Superior temporal gyrus (tissue), 1 donor: ENCODE measurements around the gene PPP1R36.
"Not testable (repeated sequence)": the region's sequence is repeated elsewhere in the genome, so short reads cannot be mapped to it uniquely, and the experiment has no call there.

Experiments
- DNase-seq: peaks from one replicate; pipeline ENCODE4 v3.0.0-alpha.2; 2016; ENCODE audit errors: extremely low spot score

Gene PPP1R36

DNA sequence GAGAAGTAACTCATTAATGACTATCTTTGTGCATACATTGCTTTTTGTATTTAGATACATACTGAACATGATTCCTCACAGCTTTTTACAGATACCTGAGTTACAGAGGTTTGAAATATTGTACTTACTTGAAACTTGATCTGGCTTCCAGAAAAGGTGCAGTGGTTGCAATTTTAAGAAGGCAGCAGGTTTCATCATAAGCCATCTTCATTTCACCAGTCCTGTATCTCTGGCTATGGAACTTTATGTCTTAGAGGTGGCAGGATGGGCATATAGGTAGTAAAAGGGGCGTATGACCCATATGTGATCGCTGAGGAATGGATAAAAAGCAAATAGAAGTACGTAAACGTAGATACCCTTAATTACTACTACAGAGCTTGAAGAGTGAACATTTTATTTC, 31.5 kb upstream of the PPP1R36 start:
- DNase-seq = no peak

DNA sequence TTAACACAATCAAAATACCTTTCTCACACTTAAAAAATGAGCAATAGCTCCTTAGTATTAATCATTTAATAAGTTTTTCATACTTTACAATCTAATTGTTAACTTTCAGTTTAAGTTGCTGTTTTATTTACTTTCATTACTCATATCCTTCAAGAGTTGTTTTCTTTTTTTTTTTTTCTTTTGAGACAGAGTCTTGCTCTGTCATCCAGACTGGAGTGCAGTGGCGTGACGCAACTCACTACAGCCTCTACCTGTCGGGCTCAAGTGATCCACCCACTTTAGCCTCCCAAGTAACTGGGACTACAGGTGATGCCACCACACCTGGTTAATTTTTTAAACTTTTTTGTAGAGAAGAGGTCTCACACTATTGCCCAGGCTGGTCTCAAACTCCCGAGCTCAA, 29.1 kb upstream of the PPP1R36 start:
- no peak for DNase-seq

DNA sequence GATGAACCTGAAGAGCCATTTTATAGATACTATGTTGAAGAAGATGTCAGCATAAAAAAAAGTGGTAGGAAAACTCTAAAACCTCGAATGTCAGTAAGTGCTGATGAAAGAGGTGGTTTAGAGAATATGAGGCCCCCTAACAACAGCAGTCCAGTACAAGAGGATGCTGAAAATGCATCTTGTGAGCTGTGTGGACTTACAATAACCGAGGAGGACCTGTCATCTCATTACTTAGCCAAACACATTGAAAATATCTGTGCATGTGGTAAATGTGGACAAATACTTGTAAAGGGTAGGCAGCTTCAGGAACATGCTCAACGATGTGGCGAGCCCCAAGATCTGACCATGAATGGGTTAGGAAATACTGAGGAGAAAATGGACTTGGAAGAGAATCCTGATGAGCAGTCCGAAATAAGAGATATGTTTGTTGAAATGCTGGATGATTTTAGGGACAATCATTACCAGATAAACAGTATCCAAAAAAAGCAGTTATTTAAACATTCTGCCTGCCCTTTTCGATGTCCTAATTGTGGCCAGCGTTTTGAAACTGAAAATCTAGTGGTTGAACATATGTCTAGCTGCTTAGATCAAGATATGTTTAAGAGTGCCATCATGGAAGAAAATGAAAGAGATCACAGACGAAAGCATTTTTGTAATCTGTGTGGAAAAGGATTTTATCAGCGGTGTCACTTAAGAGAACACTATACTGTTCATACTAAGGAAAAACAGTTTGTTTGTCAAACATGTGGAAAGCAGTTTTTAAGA, 27.0 kb upstream of the PPP1R36 start:
- DNase-seq = no peak

DNA sequence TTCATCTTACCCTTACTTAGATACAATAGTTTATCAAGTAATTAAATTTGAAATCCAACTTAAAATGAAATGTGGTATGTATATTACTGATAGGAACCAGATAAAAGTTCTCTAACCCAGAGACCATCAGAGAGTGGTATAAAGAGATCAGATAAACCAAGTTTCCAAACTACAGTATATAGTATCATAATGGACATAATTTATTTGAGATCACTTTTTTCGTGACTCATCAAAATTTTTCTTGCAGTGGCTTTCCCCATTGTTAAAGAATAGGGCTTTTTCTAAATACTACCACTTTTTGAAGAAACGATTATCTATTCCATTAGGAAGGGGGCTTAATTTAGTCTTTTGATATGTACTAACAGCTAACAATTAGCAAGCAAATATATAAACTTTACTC, 24.4 kb upstream of the PPP1R36 start:
- no peak for DNase-seq

DNA sequence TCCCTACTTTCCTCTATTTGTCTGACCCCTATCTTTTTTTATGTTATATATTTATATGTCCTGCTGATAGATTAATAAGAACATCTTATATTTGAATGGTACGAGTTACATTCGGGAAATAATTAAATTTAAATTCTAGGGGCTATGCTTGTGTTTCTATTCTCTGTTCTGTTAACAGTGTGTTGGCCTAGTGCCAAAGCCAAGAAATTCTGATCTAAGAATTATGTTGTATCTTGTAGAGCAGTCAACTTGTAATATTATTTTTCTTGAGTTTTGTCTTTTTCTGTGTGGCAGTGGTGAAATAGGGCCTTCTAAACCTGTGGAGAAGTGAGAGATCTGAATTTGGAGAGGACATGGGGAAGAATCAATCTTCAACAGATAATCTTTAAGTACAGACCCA, 18.2 kb upstream of the PPP1R36 start:
- DNase-seq = no peak

DNA sequence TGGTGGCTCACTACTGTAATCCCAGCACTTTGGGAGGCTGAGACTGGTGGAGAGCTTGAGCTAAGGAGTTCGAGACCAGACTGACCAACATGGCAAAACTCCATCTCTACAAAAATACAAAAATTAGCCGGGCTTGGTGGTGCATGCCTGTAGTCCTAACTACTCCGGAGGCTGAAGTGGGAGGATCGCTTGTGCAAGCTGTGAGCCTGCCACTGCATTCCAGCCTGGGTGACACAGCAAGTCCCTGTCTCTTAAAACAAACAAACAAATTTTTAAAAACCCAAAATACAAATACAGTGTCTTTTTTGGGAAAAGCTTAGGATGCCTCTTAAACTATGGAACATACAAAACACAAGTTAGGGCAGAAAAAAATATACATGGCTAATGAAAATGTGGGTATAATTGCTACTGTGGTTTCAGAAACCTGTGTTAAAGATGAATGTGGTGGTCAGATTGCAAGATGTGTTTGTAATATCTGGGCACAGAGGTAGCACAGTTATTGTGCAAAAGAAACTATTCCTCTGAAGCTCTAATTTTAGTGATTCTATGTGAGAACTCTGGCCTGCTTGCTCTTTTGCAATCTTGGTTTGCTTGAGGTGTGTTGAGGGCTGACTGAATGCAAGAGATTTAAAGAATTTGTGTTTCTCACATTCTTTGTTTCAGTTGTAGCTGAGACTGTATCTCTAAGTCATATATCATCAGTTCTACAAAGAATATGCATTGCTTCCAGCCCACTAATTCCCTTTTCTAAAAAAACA, 13.1 kb upstream of the PPP1R36 start:
- DNase-seq = no peak

DNA sequence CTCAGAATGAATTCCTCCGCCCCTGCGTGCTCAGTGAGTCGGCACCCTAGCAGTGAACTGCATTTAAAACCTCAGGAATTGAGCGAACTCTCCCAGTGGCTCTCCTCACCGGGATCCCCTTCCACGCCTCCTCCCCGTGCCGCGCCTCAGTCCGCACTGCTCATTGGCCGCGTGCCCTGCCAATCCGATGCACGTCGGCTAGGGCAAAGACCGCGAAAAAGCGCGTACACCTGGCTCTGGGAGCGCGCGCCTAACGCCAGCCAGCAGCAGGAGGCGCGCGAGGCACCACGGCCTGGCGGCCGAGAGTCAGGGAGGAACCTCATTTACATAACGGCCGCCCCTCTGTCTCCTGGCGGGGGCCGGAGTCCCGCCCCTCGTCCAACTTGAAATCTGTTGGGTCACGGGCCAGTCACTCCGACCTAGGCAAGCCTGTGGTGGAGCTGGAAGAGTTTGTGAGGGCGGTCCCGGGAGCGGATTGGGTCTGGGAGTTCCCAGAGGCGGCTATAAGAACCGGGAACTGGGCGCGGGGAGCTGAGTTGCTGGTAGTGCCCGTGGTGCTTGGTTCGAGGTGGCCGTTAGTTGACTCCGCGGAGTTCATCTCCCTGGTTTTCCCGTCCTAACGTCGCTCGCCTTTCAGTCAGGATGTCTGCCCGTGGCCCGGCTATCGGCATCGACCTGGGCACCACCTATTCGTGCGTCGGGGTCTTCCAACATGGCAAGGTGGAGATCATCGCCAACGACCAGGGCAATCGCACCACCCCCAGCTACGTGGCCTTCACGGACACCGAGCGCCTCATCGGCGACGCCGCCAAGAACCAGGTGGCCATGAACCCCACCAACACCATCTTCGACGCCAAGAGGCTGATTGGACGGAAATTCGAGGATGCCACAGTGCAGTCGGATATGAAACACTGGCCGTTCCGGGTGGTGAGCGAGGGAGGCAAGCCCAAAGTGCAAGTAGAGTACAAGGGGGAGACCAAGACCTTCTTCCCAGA, 9.3 kb upstream of the PPP1R36 start, which contains the start of gene HSPA2:
Gene HSPA2 (plus strand): TSS at position 534 of the 995 bp plus-strand sequence. CDS start 109 bp downstream, at position 643.
- DNase-seq = peak; percentile 99

DNA sequence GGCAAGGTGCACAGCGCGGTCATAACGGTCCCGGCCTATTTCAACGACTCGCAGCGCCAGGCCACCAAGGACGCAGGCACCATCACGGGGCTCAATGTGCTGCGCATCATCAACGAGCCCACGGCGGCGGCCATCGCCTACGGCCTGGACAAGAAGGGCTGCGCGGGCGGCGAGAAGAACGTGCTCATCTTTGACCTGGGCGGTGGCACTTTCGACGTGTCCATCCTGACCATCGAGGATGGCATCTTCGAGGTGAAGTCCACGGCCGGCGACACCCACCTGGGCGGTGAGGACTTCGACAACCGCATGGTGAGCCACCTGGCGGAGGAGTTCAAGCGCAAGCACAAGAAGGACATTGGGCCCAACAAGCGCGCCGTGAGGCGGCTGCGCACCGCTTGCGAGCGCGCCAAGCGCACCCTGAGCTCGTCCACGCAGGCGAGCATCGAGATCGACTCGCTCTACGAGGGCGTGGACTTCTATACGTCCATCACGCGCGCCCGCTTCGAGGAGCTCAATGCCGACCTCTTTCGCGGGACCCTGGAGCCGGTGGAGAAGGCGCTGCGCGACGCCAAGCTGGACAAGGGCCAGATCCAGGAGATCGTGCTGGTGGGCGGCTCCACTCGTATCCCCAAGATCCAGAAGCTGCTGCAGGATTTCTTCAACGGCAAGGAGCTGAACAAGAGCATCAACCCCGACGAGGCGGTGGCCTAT, 8.3 kb upstream of the PPP1R36 start:
- DNase-seq = no peak

DNA sequence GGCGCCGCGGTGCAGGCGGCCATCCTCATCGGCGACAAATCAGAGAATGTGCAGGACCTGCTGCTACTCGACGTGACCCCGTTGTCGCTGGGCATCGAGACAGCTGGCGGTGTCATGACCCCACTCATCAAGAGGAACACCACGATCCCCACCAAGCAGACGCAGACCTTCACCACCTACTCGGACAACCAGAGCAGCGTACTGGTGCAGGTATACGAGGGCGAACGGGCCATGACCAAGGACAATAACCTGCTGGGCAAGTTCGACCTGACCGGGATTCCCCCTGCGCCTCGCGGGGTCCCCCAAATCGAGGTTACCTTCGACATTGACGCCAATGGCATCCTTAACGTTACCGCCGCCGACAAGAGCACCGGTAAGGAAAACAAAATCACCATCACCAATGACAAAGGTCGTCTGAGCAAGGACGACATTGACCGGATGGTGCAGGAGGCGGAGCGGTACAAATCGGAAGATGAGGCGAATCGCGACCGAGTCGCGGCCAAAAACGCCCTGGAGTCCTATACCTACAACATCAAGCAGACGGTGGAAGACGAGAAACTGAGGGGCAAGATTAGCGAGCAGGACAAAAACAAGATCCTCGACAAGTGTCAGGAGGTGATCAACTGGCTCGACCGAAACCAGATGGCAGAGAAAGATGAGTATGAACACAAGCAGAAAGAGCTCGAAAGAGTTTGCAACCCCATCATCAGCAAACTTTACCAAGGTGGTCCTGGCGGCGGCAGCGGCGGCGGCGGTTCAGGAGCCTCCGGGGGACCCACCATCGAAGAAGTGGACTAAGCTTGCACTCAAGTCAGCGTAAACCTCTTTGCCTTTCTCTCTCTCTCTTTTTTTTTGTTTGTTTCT, 7.6 kb upstream of the PPP1R36 start:
- no peak for DNase-seq

DNA sequence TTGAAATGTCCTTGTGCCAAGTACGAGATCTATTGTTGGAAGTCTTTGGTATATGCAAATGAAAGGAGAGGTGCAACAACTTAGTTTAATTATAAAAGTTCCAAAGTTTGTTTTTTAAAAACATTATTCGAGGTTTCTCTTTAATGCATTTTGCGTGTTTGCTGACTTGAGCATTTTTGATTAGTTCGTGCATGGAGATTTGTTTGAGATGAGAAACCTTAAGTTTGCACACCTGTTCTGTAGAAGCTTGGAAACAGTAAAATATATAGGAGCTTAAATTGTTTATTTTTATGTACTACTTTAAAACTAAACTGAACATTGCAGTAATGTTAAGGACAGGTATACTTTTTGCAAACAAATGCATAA, 6.9 kb upstream of the PPP1R36 start:
- no peak for DNase-seq

DNA sequence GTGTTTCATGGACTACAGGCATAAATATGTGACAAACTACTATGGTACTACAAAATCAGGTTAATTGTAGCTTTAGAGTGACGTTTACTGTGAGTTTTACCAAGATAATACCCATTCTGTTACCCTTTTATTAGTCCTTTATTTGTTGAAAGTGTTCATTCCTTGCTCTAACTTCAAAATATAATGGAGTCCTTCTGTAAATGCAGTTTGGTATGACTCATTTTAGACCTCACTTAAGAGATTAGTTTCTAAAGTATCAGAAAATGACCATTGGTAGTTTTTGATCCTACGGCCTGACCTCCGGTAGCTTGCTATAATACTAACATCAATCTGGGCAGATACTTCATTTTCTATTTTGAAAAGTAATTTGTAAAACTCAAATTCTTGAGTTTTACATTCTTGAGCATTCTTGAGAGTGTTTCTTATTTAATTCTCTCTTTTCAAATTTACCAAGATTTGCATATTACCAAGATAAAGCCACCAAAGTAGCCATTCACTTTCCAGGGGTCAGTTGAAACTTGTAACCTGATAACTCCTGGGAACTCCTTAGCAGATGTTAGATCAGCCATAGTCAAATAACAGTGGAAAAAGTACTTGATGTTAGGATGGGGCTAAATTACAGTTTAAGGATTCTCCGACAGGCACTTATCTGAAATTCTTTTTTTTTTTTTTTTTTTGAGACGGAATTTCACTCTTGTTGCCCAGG, 5.0 kb upstream of the PPP1R36 start:
- no peak for DNase-seq

DNA sequence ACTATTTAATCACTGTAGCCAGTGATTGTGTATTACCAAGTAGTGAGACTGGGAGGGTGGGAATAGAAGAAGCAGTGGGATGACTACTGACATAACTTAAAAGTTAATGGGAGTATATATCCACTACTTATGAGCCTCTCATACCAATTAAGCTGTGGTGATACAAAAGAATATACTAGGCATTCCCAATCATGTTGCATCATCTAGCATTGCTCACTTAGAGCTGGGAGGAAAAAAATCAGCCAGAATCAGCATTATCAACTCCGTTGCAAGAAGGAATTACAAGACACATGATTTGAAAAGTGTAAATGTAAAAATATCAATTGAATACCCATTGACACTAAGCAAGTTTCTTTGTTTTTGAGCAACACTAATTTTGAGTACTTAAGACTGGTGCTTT, 745 bp upstream of the PPP1R36 start:
- DNase-seq = no peak

DNA sequence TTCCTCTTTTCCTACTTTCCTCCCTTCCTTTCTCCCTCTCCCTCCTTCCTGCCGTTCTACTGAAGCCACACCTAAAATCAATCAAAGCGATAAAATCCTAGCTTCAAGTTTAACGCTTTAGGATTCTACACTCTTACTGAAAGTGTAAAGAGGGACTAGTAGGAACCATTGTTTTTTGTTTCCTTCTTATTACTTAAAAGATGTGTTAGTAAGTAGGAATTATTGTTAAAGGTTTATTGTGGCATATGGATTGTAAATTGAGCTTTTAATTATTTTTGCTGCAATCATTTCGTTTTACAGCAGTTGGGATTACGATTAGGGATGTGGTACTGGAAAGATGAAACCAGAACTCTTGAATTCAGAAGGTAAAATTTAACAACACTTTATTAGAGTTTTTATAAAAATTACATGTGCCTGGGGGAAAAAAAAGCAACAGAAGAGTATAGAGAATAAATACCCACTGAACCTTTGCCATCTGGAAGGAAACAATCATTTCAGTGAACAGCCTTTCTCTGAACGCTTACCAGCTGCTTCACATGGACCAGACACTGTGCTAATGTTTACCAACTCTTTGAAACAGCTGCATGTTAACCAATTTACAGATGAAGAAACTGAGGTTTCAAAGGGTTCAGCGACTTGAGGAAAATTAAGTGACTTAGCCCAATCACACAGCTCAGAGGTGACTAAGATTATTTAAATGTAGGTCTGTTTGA, 1.0 kb downstream of the PPP1R36 start:
- DNase-seq = peak; percentile 49

DNA sequence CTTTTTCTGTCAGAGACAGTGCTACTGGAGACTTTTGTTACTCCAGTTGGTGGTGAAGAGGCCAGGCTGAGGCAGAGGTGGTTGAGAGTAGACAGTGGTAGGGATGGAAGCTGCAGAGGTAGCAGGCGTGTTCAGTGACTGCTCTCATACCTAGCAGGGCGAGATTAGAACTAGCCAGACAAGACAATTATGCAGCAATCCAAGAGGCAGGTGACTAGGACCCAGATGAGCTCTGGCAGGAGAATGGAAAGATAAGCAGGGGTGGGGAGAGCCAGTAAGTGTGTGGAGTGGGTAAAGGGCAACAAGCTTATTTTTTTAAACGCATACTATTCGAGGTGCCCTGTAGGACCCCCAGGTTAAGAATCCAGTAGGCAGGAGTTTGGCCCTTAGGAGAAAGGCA, 4.8 kb downstream of the PPP1R36 start:
- DNase-seq = no peak

DNA sequence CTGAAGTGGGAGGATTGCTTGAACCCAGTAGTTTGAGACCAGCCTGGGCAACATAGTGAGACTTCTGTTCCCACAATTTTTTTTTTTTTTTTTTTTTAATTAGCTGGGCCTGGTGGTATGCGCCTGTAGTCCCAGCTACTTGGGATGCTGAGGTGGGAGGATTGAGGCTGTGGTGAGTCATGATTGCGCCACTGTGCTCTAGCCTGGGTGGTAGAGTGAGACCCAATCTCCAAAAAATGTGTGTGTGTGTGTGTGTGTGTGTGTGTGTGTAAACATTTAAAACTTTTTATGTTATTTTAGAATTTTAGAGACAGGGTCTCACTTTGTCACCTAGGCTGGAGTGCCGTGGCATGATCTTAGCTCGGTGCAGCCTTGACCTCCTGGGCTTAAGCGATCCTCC, 6.8 kb downstream of the PPP1R36 start:
- DNase-seq = no peak

DNA sequence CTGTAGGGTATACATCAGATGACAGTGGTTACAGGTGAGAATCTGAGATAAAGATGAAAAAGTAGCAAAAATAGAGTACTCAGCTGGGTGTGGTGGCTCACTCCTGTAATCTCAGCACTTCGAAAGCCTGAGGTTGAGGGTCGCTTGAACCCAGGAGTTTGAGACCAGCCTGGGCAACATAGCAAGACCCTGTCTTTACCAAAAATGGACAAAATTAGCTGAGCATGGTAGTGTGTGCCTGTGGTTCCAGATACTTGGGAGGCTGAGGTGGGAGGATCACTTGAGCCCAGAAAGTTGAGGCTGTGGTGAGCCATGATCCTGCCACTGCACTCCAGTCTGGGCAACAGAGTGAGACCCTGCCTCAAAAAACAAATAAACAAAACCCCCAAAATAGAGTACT, 8.5 kb downstream of the PPP1R36 start:
- DNase-seq = not testable (repeated sequence)

DNA sequence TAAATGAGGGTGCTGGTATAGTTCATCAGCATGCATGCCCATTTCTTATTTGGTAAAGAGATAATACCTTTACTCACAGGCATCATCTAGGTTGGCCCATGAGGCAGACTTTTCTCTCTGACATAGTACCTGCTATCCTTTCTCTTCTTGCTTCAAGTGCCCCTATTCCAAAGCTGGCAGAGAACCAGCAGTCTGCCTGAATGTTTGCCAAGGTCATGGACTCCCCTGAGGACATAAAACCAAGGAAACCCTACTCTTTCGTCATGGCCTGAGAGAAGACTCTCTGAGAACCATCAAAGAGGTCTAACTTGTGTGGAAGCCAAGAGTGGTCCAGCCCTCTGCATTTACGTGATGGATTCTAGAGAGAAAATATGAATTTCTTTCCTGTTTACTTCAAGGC, 11.9 kb downstream of the PPP1R36 start:
- peak; percentile 6 for DNase-seq

DNA sequence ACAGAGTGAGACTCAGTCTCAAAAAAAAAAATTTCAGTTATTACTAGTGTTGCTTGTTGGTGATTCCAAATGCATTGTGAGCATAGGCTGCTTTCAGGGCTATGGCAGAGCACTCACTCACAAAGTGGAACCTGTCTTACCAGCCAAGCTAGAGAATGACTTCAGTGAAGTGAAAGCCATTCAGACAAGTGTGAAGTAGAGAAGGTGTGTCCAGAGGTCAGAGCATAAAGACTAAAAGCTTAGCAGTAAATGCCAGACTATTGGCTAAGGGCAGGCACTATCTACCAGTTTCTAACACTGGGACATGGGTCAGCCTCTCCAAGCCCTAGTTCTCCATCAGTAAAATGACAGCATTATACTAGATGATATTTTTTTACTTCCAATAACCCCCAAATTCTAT, 12.7 kb downstream of the PPP1R36 start:
- DNase-seq = peak; percentile 12

DNA sequence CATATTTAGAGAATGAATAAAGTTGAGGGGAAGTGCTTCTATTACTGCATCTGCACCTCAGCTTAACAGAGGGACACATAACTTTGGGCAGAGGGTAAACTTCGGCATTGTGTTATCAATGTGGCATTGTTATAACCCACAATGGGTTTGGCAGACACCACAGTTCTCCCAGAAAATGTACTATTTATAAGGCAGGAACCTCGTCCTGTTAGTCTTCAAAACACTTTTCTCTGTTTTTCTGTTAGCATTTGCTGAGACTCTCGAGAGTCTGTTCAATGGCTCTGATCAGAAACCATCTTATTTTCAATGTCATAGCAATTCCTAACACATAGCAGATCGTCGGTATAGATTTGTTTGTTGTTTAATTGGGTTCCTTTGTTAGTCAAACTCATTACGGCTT, 13.9 kb downstream of the PPP1R36 start:
- peak; percentile 84 for DNase-seq
